Measurements from ENCODE around the gene ARHGEF19.

Gene ARHGEF19

DNA sequence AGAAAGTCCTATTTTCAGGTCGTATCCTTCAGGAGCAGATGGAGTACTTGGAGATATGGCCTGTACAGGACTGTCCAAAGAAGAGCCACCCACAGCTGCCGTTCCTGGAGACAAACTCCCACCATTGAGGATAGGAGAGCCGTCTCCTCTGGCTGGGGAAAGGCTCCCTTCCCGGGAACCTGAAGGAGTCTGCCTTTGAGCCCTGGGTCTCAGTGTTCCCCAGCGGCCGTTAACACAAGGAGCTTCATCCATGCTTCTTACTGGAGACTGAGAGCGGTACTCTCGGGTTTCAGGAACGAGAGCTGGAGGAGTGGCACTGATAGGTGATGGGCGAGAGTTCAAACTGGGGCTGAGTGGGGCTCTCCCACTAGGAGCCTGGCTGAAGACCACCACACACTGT lies 38.9 kb upstream of the ARHGEF19 start:
- Histone ChIP-seq H3K4me2 (ENCODE audit: low read length) (no peak overlapping the region), H3K27me3 (ENCODE audit: control insufficient read depth, low read length) (no peaks in the 10 kb centered on the region), H3K9me3 (ENCODE audit: control insufficient read depth, insufficient read depth, low read length) (no peaks in the 10 kb centered on the region), H3F3A (ENCODE audit: control insufficient read depth, insufficient read depth) (peaks cover 8% of the 10 kb centered on the region; the same call in 1 of the 2 replicates), H3K4me1 (ENCODE audit: control insufficient read depth, low read length) (peaks cover 16% of the 10 kb centered on the region), H4K20me1 (ENCODE audit: control insufficient read depth, insufficient read depth, low read depth, low read length) (no peaks in the 10 kb centered on the region), H3K79me2 (ENCODE audit: control insufficient read depth, low read length) (no peaks in the 10 kb centered on the region), H3K4me3 (ENCODE audit: low read length) (no peak overlapping the region), H3K36me3 (ENCODE audit: control insufficient read depth, low read length) (peaks cover 75% of the 10 kb centered on the region), H3K9me2 (replicated peaks; ENCODE audit: control insufficient read depth, low read length) (no peaks in the 10 kb centered on the region), H3K27ac (ENCODE audit: low read depth, low read length) (no peak overlapping the region)
- no peak for TF ChIP-seq EZH2phosphoT487 (IDR thresholded peaks at IDR 0.05; ENCODE audit: borderline replicate concordance, low read length)
- TF ChIP-seq, protein P1, sequence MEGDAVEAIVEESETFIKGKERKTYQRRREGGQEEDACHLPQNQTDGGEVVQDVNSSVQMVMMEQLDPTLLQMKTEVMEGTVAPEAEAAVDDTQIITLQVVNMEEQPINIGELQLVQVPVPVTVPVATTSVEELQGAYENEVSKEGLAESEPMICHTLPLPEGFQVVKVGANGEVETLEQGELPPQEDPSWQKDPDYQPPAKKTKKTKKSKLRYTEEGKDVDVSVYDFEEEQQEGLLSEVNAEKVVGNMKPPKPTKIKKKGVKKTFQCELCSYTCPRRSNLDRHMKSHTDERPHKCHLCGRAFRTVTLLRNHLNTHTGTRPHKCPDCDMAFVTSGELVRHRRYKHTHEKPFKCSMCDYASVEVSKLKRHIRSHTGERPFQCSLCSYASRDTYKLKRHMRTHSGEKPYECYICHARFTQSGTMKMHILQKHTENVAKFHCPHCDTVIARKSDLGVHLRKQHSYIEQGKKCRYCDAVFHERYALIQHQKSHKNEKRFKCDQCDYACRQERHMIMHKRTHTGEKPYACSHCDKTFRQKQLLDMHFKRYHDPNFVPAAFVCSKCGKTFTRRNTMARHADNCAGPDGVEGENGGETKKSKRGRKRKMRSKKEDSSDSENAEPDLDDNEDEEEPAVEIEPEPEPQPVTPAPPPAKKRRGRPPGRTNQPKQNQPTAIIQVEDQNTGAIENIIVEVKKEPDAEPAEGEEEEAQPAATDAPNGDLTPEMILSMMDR (IDR thresholded peaks at IDR 0.05; ENCODE audit: low read depth, low read length, poor library complexity, severe bottlenecking) = no peak

DNA sequence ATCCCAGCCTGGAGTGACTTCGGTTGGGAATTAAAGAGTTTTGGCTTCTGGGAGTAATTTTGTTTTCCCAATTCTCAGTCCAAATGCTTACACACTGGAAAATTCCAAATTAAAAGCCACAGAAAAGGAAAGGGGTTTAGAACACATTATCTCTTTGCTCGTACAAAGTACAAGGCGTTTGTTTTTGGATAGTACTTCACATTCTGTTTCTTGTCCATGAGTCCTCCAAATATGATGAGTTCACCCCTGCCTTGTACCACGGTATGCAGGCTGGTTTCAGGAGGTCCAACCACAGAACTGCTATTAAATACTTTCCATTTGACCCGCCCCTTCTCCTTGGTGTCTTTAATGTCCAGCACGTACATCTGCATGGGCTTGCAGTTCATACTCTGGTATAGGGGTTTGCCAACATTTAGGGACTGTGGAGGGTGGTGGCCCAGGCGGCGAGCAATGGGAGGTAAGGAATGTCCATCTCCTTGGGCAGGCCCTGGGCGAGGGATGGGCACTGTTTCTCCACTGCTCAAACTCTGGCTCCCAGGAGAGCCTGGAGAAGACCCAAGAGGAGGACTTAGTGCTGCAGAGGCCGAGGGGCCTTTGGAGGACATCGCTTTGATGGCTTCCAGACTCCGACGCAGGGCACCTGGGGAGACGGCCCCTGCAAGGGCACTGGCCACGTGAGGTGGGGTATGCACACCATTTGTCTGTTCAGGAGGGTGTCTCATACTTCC lies 38.2 kb upstream of the ARHGEF19 start:
- TF ChIP-seq EZH2phosphoT487 (IDR thresholded peaks at IDR 0.05; ENCODE audit: borderline replicate concordance, low read length) = no peak
- TF ChIP-seq, protein P1 (IDR thresholded peaks at IDR 0.05; ENCODE audit: low read depth, low read length, poor library complexity, severe bottlenecking) = no peak
- no peak overlapping the region for H3K27ac ChIP-seq (ENCODE audit: low read depth, low read length)
- H3K4me1 ChIP-seq (ENCODE audit: control insufficient read depth, low read length) = peaks cover 16% of the 10 kb centered on the region

DNA sequence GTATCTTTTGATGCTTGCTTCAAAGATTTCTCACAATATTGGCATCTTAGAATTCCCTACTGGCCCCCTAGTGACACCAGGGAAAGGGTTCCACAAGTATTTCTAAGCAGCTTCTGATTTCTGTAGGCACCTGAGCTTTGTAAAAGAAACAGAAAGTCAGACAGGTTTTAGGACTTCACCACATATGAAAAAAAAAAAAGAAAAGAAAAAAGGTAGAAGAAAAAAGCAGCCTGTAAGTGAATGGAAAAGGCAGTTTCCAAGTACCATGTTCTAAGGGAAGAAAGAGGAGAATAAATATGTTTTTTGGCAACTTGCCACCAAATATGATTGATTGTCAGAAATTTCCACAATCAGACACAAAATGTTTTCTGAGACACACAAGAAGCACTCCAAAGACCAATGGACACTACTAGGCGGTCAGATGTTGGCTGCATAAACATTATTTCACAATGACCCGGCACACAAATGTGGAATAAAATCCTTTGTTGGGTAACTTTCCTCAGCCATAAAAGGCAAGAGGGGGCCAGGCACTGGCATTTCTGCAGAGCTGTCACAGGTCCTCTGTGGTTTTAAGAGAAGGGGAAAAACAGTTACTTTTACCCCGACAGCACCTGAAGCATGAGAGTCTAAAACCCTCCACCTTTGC lies 37.3 kb upstream of the ARHGEF19 start:
- Histone ChIP-seq H3K4me2 (ENCODE audit: low read length) (no peak overlapping the region), H3K36me3 (ENCODE audit: control insufficient read depth, low read length) (peaks cover 59% of the 10 kb centered on the region), H3K4me3 (ENCODE audit: low read length) (no peak overlapping the region), H3K4me1 (ENCODE audit: control insufficient read depth, low read length) (peaks cover 16% of the 10 kb centered on the region), H3K27me3 (ENCODE audit: control insufficient read depth, low read length) (no peaks in the 10 kb centered on the region), H4K20me1 (ENCODE audit: control insufficient read depth, insufficient read depth, low read depth, low read length) (no peaks in the 10 kb centered on the region), H3K9me2 (replicated peaks; ENCODE audit: control insufficient read depth, low read length) (no peaks in the 10 kb centered on the region), H3K9me3 (ENCODE audit: control insufficient read depth, insufficient read depth, low read length) (no peaks in the 10 kb centered on the region), H3F3A (ENCODE audit: control insufficient read depth, insufficient read depth) (peaks cover 8% of the 10 kb centered on the region; the same call in 1 of the 2 replicates), H3K27ac (ENCODE audit: low read depth, low read length) (no peak overlapping the region), H3K79me2 (ENCODE audit: control insufficient read depth, low read length) (no peaks in the 10 kb centered on the region)
- TF ChIP-seq, protein P1 (IDR thresholded peaks at IDR 0.05; ENCODE audit: low read depth, low read length, poor library complexity, severe bottlenecking) = no peak
- no peak for TF ChIP-seq EZH2phosphoT487 (IDR thresholded peaks at IDR 0.05; ENCODE audit: borderline replicate concordance, low read length)

More for the DNA sequence above, 38.2 kb upstream of the ARHGEF19 start:
- Histone ChIP-seq H3K9me2 (replicated peaks; ENCODE audit: control insufficient read depth, low read length) (no peaks in the 10 kb centered on the region), H3K4me2 (ENCODE audit: low read length) (no peak overlapping the region), H3K9me3 (ENCODE audit: control insufficient read depth, insufficient read depth, low read length) (no peaks in the 10 kb centered on the region), H3K27me3 (ENCODE audit: control insufficient read depth, low read length) (no peaks in the 10 kb centered on the region), H3K36me3 (ENCODE audit: control insufficient read depth, low read length) (peaks cover 68% of the 10 kb centered on the region), H4K20me1 (ENCODE audit: control insufficient read depth, insufficient read depth, low read depth, low read length) (no peaks in the 10 kb centered on the region), H3K4me3 (ENCODE audit: low read length) (no peak overlapping the region), H3K79me2 (ENCODE audit: control insufficient read depth, low read length) (no peaks in the 10 kb centered on the region), H3F3A (ENCODE audit: control insufficient read depth, insufficient read depth) (peaks cover 8% of the 10 kb centered on the region; the same call in 1 of the 2 replicates)

All from DOHH2 (cell line).